ENCODE measurements around the gene ESCO1. TPM values are rescaled to one million over a fixed set of nuclear protein-coding genes. Genes with fewer than 3 reads are reported as not detected.
A peak's percentile ranks its signal among the peaks of the same experiment; 100 is the strongest.

Gene ESCO1
- total and polyA plus RNA-seq, 2 of the 13 experiments (the other 11 are each of a cell fraction or from before 2014, with no cell fraction given): 6.3 to 19.4 TPM

- no peak for TF ChIP-seq ZNF362 (CRISPR knock-in tag; IDR thresholded peaks at IDR 0.05; ENCODE audit: borderline replicate concordance)
- TF ChIP-seq AGO2 (optimal IDR thresholded peaks at IDR 0.05; ENCODE audit: low read depth, low read length): no peak
- TF ChIP-seq ZNF225 (CRISPR knock-in tag; IDR thresholded peaks at IDR 0.05): no peak
- no peak for TF ChIP-seq DRAP1 (CRISPR knock-in tag; IDR thresholded peaks at IDR 0.05)
- TF ChIP-seq ZNF558 (CRISPR knock-in tag; IDR thresholded peaks at IDR 0.05; ENCODE audit: borderline replicate concordance): no peak
- peak; percentile 42; the same call in 1 of the 2 replicates for TF ChIP-seq ZFY (CRISPR knock-in tag; IDR thresholded peaks at IDR 0.05)
- TF ChIP-seq WIZ (CRISPR knock-in tag; IDR thresholded peaks at IDR 0.05): no peak
- no peak for TF ChIP-seq MATR3 (CRISPR knock-in tag; IDR thresholded peaks at IDR 0.05)
- TF ChIP-seq ZNF138 (CRISPR knock-in tag; IDR thresholded peaks at IDR 0.05; ENCODE audit: low read depth): no peak
- TF ChIP-seq HOXA7 (CRISPR knock-in tag; IDR thresholded peaks at IDR 0.05): no peak
- no peak; the same call in 1 of the 2 replicates for TF ChIP-seq SALL1 (CRISPR knock-in tag; IDR thresholded peaks at IDR 0.05)
- TF ChIP-seq ZNF639 (CRISPR knock-in tag; conservative IDR thresholded peaks at IDR 0.05): no peak
- TF ChIP-seq PHF8 (CRISPR knock-in tag; IDR thresholded peaks at IDR 0.05): peak; percentile 32; the same call in 1 of the 2 replicates
- no peak; the same call in 1 of the 2 replicates for TF ChIP-seq RXRA (CRISPR knock-in tag; IDR thresholded peaks at IDR 0.05)
- TF ChIP-seq SRSF4 (IDR thresholded peaks at IDR 0.05; ENCODE audit: low read depth, low read length, poor library complexity, severe bottlenecking): no peak
- TF ChIP-seq ZZZ3 (CRISPR knock-in tag; IDR thresholded peaks at IDR 0.05; ENCODE audit: borderline replicate concordance): no peak
- no peak for TF ChIP-seq AGO1 (IDR thresholded peaks at IDR 0.05; ENCODE audit: low read depth, low read length, poor library complexity, severe bottlenecking)
- TF ChIP-seq ATF7 (IDR thresholded peaks at IDR 0.05): no peak
- no peak for TF ChIP-seq ATF7 (CRISPR knock-in tag; IDR thresholded peaks at IDR 0.05)
- TF ChIP-seq ZNF576 (CRISPR knock-in tag; IDR thresholded peaks at IDR 0.05): no peak
- TF ChIP-seq NFYC (CRISPR knock-in tag; IDR thresholded peaks at IDR 0.05): no peak
- no peak for TF ChIP-seq ZNF367 (CRISPR knock-in tag; IDR thresholded peaks at IDR 0.05; ENCODE audit: borderline replicate concordance)
- no peak for TF ChIP-seq GTF3A (CRISPR knock-in tag; conservative IDR thresholded peaks at IDR 0.05)
- no peak for TF ChIP-seq REXO4 (CRISPR knock-in tag; IDR thresholded peaks at IDR 0.05; ENCODE audit: borderline replicate concordance)
- TF ChIP-seq PAWR (CRISPR knock-in tag; IDR thresholded peaks at IDR 0.05; ENCODE audit: borderline replicate concordance): no peak
- peak; percentile 36 for TF ChIP-seq ZMYM4 (CRISPR knock-in tag; IDR thresholded peaks at IDR 0.05)
Observed at GRCh38 chr18:21598726-21599584, 1.5 kb downstream of the ESCO1 start (continued).
